Activated gamma-delta T cell treated with Interleukin-2 at 50 U/mL for 16 hours (primary cell): ENCODE data around the gene GLYATL1B.
"Not testable (repeated sequence)": the region's sequence is repeated elsewhere in the genome, so short reads cannot be mapped to it uniquely, and the experiment has no call there.

ENCODE experiments used
- DNase-seq: peaks from one replicate; pipeline ENCODE4 v3.0.0-alpha.2; 2020

Gene GLYATL1B, protein sequence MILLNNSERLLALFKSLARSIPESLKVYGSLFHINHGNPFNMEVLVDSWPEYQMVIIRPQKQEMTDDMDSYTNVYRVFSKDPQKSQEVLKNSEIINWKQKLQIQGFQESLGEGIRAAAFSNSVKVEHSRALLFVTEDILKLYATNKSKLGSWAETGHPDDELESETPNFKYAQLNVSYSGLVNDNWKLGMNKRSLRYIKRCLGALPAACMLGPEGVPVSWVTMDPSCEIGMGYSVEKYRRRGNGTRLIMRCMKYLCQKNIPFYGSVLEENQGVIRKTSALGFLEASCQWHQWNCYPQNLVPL

DNA sequence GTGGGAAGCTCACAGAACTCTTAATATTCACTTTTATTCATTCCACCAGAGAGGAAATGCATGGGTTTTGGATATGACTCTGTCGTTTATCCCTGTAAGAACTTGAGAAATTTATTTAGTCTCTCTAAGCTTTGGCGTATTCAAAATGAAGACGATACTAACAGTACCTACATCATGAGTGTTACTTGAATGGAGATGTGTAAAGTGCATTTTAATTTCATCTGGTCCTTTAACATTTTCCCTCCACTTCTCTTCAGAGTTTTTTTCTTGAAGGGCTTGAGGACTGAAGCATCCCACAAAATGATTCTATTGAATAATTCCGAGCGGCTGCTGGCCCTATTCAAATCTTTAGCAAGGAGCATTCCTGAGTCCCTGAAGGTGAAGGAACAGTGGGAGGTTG lies at the start of gene GLYATL1B:
Gene GLYATL1B, plus strand, starts transcription at position 301 of the 400 bp plus-strand sequence. Its CDS starts 0 bp downstream, at position 301.
- DNase-seq = not testable (repeated sequence)

DNA sequence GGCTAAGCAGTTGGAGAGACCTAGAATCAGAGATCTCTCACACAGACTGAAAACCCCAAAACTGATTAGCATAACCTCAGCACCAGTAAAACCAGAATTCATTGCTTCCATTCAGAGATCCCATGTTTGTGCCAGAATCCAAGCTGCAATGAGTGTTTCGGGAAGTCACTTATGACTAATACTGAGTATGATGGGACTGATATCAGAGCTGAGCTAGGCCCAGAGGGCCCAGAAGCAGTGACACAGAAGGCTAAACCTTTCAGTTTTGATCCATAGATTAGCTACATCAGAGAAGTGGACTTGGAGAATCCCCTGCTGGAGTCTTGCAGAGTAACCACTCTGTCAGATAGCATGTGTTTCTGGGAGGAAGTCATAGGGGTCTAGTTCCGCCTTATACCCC lies 49.6 kb upstream of the GLYATL1B start:
- not testable (repeated sequence) for DNase-seq

DNA sequence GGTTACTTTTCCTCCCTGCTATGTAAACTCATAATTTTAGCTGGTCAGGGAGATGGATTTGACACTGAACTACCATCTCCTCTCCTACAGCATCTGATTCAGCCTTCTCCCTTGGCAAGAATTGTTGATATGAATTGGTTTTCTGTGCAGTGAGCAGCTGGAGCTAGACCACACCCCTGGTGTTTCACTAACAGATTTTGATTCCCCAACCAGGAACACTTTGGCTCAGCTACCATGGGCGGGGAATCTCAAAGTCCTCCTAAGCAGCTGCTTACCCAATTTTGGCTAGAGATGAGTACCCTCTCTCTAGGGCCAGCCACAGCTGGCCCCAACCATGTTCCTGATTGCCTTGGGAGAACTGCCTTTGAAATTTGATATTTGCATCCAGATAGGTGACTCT lies 48.7 kb upstream of the GLYATL1B start:
- DNase-seq = not testable (repeated sequence)

DNA sequence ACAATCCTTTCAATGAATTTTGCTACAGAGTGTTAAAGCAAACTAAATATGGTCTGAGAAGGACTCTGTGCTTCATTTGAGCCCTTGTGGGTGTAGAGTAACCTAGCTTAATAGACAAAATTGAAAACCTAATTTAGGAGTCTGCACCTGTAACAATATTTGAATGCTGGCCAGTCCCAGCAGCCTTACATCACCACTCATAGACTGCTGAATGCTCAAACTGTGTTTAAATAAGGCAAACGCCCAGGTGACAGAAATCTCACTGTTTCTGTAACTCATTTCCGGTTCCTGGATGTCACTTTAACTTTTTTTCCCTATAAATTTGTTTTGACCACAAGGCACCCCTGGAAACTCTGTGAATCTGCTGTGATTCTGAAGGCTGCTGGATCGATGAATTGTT lies 45.5 kb upstream of the GLYATL1B start:
- no peak for DNase-seq

DNA sequence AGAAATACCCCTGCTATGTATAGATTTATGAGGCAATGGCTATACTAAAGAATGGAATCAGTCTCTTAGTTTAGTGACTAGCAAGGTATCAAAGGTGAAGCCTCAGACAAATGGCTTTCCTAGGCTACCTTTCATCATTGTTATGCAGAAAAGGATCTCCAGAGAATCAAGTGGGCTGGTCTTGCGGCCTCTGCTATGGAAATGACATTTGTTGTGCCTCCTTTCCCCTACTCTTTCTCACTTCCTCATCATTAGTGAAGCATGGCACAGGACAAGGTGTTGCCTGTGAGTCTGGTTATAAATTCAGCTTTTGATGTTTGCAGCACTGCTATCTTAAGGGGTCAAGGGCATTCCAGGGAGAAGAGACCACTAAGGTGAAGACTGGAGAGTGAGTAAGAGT lies 34.7 kb upstream of the GLYATL1B start:
- not testable (repeated sequence) for DNase-seq

DNA sequence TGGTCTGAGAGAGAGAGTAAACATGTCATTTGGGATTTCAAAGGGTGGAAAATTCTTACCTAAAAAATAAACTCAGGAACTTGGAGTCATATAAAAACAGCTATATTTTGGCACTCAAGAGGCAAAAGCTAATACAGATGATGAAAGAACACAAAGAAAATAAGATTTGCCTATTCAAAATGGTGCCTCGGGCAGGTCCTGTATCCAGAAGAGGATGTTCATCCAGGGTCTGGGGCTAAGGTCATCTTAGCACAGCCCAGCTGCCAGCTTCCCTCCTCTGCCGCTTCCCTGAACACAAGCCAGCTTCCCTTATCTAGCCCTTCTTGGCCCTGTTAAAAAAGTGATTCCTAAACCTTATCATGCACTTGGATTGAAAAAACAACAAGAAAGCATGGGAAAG lies 33.8 kb upstream of the GLYATL1B start:
- DNase-seq = not testable (repeated sequence)

DNA sequence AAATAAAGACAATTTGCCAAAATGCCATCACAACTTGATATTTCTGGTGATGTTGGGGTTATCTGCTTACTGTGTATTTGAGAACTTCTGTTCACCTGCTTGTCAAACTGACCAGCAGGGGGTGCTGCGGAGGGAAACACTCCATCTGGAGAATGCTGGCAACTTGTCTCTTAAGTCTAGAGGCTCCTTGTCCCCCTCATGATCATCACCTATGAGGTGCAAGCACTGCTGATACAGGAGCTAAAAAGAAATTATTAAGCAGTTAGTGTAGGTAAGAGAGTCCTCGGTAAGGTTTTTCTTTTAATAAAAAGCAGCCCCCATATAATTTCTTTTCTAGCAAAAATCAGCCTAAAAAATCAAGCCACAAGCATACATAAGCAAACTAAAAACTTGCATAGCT lies 32.7 kb upstream of the GLYATL1B start:
- peak; percentile 80 for DNase-seq

DNA sequence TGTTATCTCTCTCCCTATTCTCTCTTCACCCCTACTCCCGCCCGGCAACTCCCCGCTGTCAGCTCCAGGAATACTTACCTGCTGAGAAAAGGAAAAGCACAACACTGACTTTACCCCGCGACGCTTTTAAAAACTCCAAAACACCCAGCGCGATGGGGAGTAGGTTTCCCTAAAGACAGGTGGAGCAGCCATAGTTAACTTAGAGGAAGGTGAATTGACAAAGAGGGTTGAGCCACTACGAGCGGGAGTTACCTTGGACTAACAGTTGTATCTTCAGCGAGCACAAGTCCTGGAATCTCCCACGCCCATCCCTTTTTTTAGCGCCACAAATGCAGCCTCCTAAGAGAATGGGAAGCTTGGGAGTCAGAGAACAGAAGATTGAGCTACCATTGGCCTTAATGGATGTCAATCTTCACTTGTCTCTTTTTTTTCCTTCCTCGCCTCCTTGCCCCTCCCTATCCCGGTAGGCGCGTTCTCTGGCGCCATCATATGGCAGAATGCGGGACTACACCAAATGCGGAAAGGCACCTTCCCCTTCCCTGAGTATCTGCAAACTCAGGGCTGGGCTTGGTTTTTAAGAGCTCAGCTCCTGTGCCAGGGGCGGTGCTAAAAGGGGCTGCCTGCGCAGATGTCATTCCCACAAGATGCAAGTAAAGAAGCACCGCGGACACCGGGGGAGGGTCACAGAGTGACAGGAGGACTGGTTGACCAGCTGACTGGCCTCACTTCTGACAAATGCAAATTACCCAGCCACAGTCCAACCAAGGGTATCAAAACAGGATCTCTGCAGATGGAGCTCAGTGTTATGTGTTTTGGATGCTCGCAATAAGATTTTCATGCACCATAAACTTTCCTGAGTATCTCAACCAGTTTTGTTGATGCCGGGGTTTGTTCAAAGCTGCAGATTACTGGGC lies 27.7 kb upstream of the GLYATL1B start:
- DNase-seq = peak; percentile 68

DNA sequence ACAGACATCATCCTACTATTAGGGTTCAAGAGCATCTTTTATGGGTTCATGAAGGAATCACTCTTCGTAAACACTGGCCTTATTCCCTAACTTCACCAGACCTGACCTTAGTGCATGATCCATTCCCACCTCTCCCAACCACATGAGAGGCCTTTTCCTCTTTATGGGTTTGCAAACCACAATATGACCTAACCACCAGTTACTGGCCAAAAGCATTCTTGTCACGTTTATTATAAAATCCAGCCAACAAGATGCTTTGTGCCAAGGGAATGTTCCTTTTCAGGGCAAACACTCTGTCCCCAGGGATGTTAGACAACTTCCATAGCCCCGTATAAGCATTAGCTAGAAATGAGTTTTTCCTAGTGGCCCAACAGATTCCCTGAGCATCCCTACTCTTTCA lies 26.0 kb upstream of the GLYATL1B start:
- not testable (repeated sequence) for DNase-seq

DNA sequence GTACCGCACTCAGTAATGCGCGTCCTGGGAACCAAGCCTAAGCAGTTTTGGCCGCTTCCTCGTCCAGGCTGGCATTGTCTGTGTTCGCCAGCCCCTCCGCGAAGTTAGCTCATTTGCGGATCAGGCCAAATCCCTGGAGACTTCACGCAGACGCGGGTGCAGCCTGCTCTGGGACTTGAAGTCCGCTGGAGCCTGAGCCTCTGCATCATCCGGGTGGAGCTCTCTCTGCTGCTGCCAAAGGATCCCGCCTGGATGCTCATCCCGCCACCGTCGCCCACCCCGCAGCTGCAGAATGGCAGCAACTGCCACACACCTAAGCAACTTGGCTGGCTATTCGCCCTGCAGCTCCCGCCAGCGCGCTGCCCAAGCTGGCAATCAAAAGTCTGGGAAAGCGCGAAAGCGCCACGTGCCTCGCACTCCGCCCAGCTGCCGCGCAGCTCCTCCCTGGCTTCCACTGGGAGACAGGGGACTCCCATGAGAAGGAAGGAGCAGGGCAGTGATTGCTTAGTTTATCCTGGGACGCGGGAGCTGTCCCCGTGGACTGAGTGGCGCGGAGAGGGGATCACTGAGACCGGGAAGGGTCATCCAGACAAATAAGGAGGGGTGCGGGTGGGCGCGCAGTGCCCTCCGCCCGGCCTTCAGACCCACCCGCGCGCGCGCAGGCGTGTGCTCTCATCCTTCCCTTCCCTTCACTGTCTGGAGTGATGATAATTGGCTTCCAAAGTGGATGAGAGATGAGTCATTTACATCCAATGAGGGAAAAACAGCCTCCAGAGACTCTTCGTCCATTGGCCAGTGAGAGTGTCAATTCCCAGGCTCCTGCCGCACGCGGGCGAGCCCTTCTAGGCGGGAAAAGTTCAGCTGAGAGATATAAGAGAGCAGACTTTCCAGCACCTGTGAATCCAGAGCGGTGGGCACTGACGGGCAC lies 23.2 kb upstream of the GLYATL1B start:
- DNase-seq = no peak

DNA sequence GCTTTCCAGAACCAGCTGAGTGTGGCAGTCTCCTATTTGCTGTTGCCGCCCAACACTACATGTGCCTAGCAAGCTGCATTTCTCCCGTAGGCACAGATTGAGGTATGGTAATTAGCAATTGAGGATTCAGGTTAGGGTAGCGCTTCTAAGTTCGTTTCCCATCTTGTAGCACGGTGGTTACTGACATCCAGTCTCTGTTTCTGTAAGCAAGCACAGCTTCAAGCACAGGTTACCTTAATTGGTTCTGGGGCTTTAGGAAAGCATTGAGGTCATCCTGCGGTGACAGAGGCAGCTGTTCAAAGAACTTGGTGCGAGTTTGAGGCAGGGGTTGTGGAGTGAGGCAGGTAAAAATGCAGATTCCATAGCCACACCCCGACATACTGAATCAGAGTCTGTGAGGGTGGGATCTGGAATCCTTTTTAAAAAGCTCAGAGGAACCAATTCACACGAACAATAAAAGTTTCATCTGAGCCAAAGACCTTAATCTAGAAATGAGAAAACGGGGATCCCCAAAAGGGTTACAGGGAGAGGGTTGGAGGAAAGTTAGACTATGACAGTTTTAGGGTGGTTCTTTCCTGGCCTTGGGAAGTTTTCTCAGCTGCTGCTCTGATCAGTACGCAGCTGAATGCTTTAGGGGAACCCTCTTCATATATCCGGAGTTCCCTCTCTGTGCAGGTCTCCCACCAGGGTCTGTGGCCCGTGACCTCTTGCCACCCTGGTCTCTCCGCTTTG lies 21.9 kb upstream of the GLYATL1B start:
- DNase-seq = not testable (repeated sequence)

DNA sequence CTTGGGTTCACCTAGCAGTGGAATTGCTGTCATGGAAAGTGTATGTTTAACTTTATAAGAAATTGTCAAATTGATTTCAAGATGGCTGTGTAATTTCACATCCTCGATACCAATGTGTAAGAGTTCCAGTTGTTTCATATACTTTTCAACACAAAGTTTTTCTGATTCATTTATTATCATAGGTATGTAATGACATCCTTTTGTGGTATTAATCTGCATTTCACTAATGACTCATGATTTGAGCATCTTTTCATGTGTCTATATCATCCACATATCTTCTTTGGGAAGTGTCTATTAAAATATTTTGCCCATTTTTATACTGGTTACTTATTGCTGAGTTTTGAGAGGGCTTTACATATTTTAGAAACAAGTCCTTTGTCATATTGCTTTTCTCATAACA lies 17.0 kb upstream of the GLYATL1B start:
- no peak for DNase-seq

DNA sequence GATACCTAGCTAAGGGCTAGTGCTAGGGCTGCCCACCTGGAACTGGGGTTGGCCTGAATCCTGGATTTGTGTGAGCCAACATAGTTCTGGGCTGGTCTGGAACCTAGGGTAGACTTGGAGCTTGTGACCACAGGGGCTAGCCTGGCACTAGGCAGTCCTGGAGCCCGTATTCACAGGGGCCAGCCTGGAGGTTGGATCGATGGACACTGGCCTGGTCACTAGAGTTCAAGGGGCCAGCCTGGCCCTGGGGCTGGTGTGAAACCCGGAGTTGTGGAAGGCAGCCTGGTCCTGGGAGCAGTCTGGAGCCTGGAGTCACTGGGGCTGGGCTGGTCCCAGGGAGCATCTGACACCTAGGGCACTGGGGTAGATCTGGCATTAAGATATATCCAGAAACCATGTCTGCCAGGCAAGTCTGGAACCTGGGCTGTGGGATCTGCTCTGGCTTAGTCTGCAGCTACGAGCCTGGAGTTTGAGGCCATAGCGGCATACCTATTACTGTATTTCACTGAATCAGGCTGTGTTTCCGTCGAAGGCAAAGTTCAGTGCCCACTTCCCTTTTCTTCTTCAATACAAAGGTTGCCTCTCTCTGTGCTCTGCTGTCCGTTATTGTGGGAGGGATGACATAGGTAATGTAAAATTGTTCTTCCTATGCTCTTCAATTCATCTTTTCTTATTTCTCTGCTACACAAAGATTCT lies 9.1 kb upstream of the GLYATL1B start:
- no peak for DNase-seq

DNA sequence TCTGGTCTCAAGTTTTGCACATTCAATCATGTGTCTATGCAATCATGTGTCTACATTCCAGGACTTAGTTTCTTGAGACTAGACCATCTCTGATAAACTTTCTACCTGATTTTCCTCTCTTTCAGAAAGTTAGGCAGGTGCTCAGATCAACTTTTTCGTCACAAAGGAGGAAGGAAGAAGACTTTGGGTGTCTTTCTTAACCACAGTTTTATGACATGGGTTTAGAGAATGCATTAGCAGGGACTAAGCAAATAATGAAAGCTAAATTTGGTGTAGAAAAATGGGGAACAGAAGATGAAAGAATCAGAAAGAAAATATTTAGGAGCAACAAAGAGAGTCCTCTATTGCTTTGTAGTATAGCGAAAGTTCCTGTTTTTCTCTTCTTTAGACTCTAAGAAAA lies 7.7 kb upstream of the GLYATL1B start:
- DNase-seq = no peak

DNA sequence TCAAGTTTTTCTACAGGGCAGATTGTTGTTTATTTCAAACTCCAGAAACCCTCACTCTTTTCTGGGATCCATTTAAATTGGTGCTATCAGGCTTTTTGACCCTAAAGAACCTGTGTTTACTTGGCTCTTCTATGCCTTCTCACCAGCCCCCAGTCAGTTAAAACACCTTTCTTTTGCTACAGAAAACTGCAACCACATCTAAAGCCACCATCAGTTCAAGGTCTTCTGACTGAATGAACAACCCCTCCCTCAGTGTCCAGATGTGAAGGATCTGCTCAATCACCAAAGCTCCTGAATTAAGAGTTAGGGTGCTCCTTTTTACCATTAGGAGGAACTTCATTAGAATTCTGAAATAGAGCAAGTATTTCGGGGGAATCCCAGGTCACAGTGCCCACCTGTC lies 7.0 kb upstream of the GLYATL1B start:
- no peak for DNase-seq

DNA sequence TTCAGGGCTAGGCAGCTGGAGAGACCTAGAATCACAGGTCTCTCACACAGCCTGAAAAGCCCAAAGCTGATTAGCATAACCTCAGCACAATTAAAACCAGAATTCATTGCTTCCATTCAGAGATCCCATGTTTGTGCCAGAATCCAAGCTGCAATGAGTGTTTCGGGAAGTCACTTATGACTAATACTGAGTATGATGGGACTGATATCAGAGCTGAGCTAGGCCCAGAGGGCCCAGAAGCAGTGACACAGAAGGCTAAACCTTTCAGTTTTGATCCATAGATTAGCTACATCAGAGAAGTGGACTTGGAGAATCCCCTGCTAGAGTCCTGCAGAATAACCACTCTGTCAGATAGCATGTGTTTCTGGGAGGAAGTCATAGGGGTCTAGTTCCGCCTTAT lies 5.7 kb upstream of the GLYATL1B start:
- DNase-seq = not testable (repeated sequence)

DNA sequence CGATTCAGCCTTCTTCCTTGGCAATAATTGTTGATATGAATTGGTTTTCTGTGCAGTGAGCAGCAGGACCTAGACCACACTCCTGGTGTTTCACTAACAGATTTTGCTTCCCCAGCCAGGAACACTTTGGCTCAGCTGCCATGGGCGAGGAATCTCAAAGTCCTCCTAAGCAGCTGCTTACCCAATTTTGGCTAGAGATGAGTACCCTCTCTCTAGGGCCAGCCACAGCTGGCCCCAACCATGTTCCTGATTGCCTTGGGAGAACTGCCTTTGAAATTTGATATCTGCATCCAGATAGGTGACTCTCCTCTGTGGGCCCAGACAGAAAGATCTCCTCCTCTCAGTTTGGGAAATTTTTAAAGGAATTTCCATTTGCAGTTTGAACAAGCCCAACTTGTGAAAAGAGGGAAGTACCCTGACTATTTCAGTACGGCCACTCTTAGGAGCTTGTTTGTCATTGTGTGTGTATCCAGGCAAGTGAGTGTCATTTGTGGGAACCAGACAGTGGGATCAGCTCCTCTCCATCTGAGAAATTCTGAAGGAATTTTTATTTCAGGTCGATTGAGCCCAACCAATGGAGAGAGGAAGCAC lies 4.6 kb upstream of the GLYATL1B start:
- not testable (repeated sequence) for DNase-seq

DNA sequence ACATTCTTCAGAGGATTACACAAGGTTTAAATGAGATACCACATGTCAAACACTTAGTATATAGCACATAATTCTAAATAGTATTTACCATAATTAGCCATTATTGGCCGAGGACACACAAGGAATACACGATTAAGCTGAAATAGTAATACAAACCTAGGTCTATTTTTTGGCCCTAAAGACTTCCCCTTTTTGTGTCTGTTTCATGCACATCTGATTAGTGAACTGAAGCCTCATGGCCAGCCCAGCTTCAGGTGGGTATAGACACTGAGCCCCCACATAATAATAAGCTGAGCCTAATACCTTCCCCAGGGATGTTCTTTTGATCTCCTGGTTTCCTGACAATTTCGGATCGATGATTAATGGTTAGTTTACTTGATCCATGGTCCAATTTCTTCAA lies 2.1 kb downstream of the GLYATL1B start:
- DNase-seq = no peak

DNA sequence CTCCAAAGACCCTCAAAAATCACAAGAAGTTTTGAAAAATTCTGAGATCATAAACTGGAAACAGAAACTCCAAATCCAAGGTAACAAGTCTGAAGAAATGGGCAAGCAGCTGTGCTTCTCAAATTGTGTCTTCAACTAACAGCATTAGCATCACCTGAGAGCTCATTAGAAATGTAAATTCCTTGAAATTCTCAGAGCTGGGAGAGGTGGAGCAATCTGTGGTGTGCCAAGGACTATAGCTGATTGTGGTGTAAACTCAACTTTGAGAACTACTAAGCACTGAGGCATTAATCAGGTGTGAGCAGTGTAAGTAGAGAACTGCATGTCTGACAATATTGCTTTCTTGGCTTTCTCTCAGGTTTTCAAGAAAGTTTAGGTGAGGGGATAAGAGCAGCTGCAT lies 7.5 kb downstream of the GLYATL1B start:
- DNase-seq = not testable (repeated sequence)

DNA sequence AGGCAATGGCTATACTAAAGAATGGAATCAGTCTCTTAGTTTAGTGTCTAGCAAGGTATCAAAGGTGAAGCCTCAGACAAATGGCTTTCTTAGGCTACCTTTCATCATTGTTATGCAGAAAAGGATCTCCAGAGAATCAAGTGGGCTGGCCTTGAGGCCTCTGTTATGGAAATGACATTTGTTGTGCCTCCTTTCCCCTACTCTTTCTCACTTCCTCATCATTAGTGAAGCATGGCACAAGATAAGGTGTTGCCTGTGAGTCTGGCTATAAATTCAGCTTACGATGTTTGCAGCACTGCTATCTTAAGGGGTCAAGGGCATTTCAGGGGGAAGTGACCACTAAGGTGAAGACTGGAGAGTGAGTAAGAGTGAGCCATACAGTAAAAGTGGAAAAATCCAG lies 9.1 kb downstream of the GLYATL1B start:
- not testable (repeated sequence) for DNase-seq

DNA sequence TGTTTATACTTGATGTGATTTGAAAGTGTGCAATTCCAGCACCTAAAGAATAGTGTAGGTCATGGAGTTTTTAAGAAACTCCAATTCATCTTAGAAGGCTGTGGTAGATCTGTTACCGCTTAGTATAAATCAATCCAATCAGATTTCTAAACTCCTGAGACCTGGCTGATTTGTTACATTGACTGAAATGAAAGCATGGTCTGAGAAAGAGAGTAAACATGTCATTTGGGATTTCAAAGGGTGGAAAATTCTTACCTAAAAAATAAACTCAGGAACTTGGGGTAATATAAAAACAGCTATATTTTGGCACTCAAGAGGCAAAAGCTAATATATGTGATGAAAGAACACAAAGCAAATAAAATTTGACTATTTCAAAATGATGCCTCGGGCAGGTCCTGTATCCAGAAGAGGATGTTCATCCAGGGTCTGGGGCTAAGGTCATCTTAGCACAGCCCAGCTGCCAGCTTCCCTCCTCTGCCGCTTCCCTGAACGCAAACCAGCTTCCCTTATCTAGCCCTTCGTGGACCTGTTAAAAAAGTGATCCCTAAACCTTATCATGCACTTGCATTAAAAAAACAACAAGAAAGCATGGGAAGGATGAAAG lies 10.0 kb downstream of the GLYATL1B start:
- not testable (repeated sequence) for DNase-seq
